ENCODE results near the gene FAM167B. TPM values are rescaled to one million over a fixed set of nuclear protein-coding genes. Genes with fewer than 3 reads are reported as not detected.

The FAM167B gene
- total RNA-seq, 2 experiments from 2014 or later = 1.6 to 1.8 TPM

DNA sequence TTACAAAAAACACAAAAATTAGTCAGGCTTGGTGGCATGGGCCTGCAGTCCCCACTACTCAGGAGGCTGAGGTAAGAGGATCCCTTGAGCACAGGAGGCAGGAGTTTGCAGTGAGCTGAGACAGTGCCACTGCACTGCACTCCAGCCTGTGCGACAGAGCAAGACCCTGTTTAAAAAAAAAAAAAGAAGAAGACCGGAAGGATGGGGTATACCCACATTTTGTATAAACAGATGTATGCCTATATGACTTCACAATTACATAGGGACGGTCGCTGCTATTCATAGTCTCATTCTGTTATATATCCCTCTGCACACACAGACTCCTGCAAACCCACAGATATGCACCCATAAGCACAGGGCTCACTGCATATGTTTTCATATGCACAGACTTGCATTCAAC is 16.7 kb downstream of the FAM167B start:
- H3K9me2 ChIP-seq (ENCODE audit: insufficient read depth, low read length) = no peaks in the 10 kb centered on the region
- ChIA-PET CTCF (ENCODE audit: unreplicated experiment) (no interaction called here), POLR2A (interaction anchor here (0.7 to 3.3 kb wide), 4 partner anchors 8 to 27 kb away, joined by 4 to 17 read pairs (median 6); no protein-coding TSS in a partner anchor)
- H3K4me2 ChIP-seq (ENCODE audit: low read length) = peak overlapping the region; percentile 78
- no peaks in the 10 kb centered on the region for H3K9me3 ChIP-seq (ENCODE audit: low read length)
- no peaks in the 10 kb centered on the region for H4K20me1 ChIP-seq (ENCODE audit: insufficient read depth, low read length)
- BruUV-seq (replicated peaks) = no TSS peak
- no peak overlapping the region for H2AFZ ChIP-seq (ENCODE audit: low read length)
- peaks cover 72% of the 10 kb centered on the region for H3K4me1 ChIP-seq (ENCODE audit: insufficient read depth, low read length, poor library complexity, severe bottlenecking)
- H3K36me3 ChIP-seq (ENCODE audit: insufficient read depth, low read length) = peaks cover 17% of the 10 kb centered on the region
- peak overlapping the region; percentile 54 for H3K4me3 ChIP-seq (ENCODE audit: low read depth, low read length, poor library complexity, severe bottlenecking)
- TF ChIP-seq EZH2phosphoT487 (IDR thresholded peaks at IDR 0.05; ENCODE audit: borderline replicate concordance, low read depth, low read length) = no peak
- TF ChIP-seq, protein P1, sequence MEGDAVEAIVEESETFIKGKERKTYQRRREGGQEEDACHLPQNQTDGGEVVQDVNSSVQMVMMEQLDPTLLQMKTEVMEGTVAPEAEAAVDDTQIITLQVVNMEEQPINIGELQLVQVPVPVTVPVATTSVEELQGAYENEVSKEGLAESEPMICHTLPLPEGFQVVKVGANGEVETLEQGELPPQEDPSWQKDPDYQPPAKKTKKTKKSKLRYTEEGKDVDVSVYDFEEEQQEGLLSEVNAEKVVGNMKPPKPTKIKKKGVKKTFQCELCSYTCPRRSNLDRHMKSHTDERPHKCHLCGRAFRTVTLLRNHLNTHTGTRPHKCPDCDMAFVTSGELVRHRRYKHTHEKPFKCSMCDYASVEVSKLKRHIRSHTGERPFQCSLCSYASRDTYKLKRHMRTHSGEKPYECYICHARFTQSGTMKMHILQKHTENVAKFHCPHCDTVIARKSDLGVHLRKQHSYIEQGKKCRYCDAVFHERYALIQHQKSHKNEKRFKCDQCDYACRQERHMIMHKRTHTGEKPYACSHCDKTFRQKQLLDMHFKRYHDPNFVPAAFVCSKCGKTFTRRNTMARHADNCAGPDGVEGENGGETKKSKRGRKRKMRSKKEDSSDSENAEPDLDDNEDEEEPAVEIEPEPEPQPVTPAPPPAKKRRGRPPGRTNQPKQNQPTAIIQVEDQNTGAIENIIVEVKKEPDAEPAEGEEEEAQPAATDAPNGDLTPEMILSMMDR (conservative IDR thresholded peaks at IDR 0.05; ENCODE audit: low read length) = no peak
- DNase-seq (ENCODE audit: low spot score) = peak; percentile 90
- peaks cover 50% of the 10 kb centered on the region; the same call in 1 of the 2 replicates for H3K79me2 ChIP-seq (ENCODE audit: insufficient read depth, low read depth, low read length)
- intact Hi-C loops (cut with micrococcal nuclease; ENCODE audit: unreplicated experiment) = no loop called here
- H3K27ac ChIP-seq (ENCODE audit: low read depth, low read length, poor library complexity, severe bottlenecking) = peak overlapping the region; percentile 98

DNA sequence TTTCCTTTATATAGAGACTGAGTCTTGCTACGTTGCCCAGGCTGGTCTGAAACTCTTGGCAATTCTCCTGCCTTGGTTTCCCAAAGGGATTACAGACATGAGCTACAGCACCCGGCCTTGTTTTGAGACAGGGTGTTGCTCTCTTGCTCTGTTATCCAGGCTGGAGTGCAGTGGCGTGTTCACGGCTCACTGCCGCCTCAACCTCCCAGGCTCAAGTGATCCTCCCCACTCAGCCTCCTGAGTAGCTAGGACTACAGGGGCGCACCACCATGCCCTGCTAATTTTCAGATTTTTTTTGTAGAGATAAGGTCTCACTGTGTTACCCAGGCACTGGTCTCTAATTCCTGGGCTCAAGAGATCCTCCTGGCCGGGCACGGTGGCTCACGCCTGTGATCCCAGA is 18.8 kb downstream of the FAM167B start:
- peaks cover 10% of the 10 kb centered on the region for H3K36me3 ChIP-seq (ENCODE audit: insufficient read depth, low read length)
- H2AFZ ChIP-seq (ENCODE audit: low read length) = no peak overlapping the region
- peak overlapping the region; percentile 98 for H3K27ac ChIP-seq (ENCODE audit: low read depth, low read length, poor library complexity, severe bottlenecking)
- H3K4me1 ChIP-seq (ENCODE audit: insufficient read depth, low read length, poor library complexity, severe bottlenecking) = peaks cover 72% of the 10 kb centered on the region
- BruUV-seq (replicated peaks) = no TSS peak
- POLR2A ChIA-PET = interaction anchor here (0.6 to 3.3 kb wide), 9 partner anchors 8 to 438 kb away, joined by 3 to 23 read pairs (median 6); partner anchors contain the start of genes HDAC1, LCK and MARCKSL1
- no peaks in the 10 kb centered on the region for H3K9me3 ChIP-seq (ENCODE audit: low read length)
- TF ChIP-seq EZH2phosphoT487 (IDR thresholded peaks at IDR 0.05; ENCODE audit: borderline replicate concordance, low read depth, low read length) = no peak
- TF ChIP-seq, protein P1 (conservative IDR thresholded peaks at IDR 0.05; ENCODE audit: low read length) = no peak
- H3K9me2 ChIP-seq (ENCODE audit: insufficient read depth, low read length) = no peaks in the 10 kb centered on the region
- no peak for DNase-seq (ENCODE audit: low spot score)
- CTCF ChIA-PET (ENCODE audit: unreplicated experiment) = interaction anchor here (0.7 to 1.7 kb wide), 2 partner anchors 10 to 25 kb away, joined by 3 to 6 read pairs; no protein-coding TSS in a partner anchor
- intact Hi-C loops (cut with micrococcal nuclease; ENCODE audit: unreplicated experiment) = loop anchor here (1.0 kb wide), 1 partner anchor 16 kb away; no protein-coding TSS in a partner anchor
- H4K20me1 ChIP-seq (ENCODE audit: insufficient read depth, low read length) = no peaks in the 10 kb centered on the region
- H3K4me3 ChIP-seq (ENCODE audit: low read depth, low read length, poor library complexity, severe bottlenecking) = peak overlapping the region; percentile 26
- peak overlapping the region; percentile 78 for H3K4me2 ChIP-seq (ENCODE audit: low read length)
- H3K79me2 ChIP-seq (ENCODE audit: insufficient read depth, low read depth, low read length) = peaks cover 30% of the 10 kb centered on the region; the same call in 1 of the 2 replicates
